ENCODE results near the gene MAN1B1. TPM values are rescaled to one million over a fixed set of nuclear protein-coding genes. Genes with fewer than 3 reads are reported as not detected.

The MAN1B1 gene
- total RNA-seq, 1 experiment from 2014 or later = 50.9 TPM

DNA sequence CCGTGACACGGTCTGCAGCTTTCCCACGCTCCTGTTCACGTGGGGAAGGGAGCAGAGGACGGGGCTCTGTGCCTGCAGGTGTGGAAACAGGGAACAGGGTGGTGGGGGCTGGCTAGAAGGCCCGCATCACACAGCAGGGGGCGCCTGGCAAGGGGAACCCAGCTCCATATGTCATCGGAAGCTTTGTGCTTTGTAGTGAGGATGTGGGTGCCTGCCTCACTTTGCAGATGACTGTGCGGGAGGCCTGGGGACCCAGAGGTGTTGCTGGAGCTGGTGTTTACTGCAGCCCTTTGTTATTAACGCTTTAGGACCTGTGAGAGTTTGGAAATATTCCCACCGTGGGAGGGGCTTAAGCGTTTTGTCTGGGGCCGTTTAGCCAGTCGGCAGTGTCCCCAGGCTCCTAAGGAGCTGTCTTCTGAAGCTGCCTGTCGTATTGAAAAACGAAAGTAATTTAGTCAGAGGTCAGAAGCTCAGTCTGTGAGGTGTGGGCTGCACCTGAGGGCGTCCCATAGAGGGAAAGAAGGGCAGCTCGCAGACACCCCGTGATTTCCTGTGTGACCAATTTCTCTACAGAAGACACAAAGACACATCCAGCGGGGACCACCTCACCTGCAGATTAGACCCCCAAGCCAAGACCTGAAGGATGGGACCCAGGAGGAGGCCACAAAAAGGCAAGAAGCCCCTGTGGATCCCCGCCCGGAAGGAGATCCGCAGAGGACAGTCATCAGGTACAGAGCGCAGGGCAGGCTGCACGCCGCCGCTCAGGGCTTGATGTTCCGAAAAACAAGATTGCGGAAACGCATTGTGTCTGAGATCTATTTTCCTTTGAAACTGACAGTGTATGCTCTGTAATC is 9.1 kb downstream of the MAN1B1 start:
- RAD21 ChIA-PET (ENCODE audit: low non-redundant PET in 1 of 2, low total read pairs in 2 of 2, uncharacterized antibody in 2 of 2, unreplicated experiment in 2 of 2) = no interaction called here
- Histone ChIP-seq H4K20me1 (ENCODE audit: insufficient read depth) (no peaks in the 10 kb centered on the region), H2AFZ (ENCODE audit: low read depth, low read length, poor library complexity, severe bottlenecking) (no peak overlapping the region), H3K27ac (ENCODE audit: low read depth, low read length) (no peak overlapping the region), H3K4me3 (replicated peaks in 1 of 2; ENCODE audit: low read depth in 1 of 2, low read length in 2 of 2) (no peak overlapping the region), H3K4me2 (ENCODE audit: low read length) (no peak overlapping the region), H3K4me1 (ENCODE audit: control insufficient read depth in 1 of 2, insufficient read depth in 2 of 2, low read length in 2 of 2) (no peaks in the 10 kb centered on the region), H3K27me3 (ENCODE audit: insufficient read depth, low read length) (no peaks in the 10 kb centered on the region), H3K9ac (ENCODE audit: low read length) (no peak overlapping the region), H3K9me2 (ENCODE audit: insufficient read depth) (no peaks in the 10 kb centered on the region), H3K9me3 (ENCODE audit: control insufficient read depth in 1 of 2, insufficient read depth in 1 of 2, low read depth in 1 of 2, low read length in 2 of 2) (no peaks in the 10 kb centered on the region), H3K36me3 (ENCODE audit: control insufficient read depth in 1 of 2, insufficient read depth in 2 of 2, low read length in 2 of 2) (peaks cover 7 to 23% of the 10 kb centered on the region in 2 experiments; a peak in 3 of 4 replicates), H3K79me2 (ENCODE audit: insufficient read depth, low read length) (0 out of 2 replicates have a peak, but pooled peaks cover 3% of the 10 kb centered on the region)
- POLR2A ChIA-PET = no interaction called here
- TF ChIP-seq, protein P1, sequence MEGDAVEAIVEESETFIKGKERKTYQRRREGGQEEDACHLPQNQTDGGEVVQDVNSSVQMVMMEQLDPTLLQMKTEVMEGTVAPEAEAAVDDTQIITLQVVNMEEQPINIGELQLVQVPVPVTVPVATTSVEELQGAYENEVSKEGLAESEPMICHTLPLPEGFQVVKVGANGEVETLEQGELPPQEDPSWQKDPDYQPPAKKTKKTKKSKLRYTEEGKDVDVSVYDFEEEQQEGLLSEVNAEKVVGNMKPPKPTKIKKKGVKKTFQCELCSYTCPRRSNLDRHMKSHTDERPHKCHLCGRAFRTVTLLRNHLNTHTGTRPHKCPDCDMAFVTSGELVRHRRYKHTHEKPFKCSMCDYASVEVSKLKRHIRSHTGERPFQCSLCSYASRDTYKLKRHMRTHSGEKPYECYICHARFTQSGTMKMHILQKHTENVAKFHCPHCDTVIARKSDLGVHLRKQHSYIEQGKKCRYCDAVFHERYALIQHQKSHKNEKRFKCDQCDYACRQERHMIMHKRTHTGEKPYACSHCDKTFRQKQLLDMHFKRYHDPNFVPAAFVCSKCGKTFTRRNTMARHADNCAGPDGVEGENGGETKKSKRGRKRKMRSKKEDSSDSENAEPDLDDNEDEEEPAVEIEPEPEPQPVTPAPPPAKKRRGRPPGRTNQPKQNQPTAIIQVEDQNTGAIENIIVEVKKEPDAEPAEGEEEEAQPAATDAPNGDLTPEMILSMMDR (IDR thresholded peaks at IDR 0.05 in 2 of 3, conservative IDR thresholded peaks at IDR 0.05 in 1 of 3; ENCODE audit: borderline replicate concordance in 1 of 3, insufficient read depth in 1 of 3, low read depth in 2 of 3, low read length in 2 of 3) = no peak
- TF ChIP-seq FOSL1 (IDR thresholded peaks at IDR 0.05; ENCODE audit: low read depth) (no peak), SP1 (IDR thresholded peaks at IDR 0.05; ENCODE audit: low read depth) (no peak), YY1 (IDR thresholded peaks at IDR 0.05; ENCODE audit: extremely low read depth, insufficient replicate concordance, low read depth, low read length) (no peak), ZFX (IDR thresholded peaks at IDR 0.05) (no peak), ZNF274 (IDR thresholded peaks at IDR 0.05; ENCODE audit: low read depth, low read length) (no peak), ELF1 (IDR thresholded peaks at IDR 0.05; ENCODE audit: borderline replicate concordance, low read depth) (no peak), CBX3 (IDR thresholded peaks at IDR 0.05; ENCODE audit: low read depth) (no peak), POLR2A (IDR thresholded peaks at IDR 0.05; ENCODE audit: borderline replicate concordance, extremely low read depth, insufficient read depth, insufficient read length) (no peak), SRF (IDR thresholded peaks at IDR 0.05; ENCODE audit: low read depth) (no peak)
- TF ChIP-seq, protein P2, sequence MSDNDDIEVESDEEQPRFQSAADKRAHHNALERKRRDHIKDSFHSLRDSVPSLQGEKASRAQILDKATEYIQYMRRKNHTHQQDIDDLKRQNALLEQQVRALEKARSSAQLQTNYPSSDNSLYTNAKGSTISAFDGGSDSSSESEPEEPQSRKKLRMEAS (IDR thresholded peaks at IDR 0.05) = no peak
- TF ChIP-seq, protein P3, sequence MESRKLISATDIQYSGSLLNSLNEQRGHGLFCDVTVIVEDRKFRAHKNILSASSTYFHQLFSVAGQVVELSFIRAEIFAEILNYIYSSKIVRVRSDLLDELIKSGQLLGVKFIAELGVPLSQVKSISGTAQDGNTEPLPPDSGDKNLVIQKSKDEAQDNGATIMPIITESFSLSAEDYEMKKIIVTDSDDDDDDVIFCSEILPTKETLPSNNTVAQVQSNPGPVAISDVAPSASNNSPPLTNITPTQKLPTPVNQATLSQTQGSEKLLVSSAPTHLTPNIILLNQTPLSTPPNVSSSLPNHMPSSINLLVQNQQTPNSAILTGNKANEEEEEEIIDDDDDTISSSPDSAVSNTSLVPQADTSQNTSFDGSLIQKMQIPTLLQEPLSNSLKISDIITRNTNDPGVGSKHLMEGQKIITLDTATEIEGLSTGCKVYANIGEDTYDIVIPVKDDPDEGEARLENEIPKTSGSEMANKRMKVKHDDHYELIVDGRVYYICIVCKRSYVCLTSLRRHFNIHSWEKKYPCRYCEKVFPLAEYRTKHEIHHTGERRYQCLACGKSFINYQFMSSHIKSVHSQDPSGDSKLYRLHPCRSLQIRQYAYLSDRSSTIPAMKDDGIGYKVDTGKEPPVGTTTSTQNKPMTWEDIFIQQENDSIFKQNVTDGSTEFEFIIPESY (IDR thresholded peaks at IDR 0.05; ENCODE audit: extremely low read depth, insufficient replicate concordance, low read length) = no peak
- TF ChIP-seq, protein P4, sequence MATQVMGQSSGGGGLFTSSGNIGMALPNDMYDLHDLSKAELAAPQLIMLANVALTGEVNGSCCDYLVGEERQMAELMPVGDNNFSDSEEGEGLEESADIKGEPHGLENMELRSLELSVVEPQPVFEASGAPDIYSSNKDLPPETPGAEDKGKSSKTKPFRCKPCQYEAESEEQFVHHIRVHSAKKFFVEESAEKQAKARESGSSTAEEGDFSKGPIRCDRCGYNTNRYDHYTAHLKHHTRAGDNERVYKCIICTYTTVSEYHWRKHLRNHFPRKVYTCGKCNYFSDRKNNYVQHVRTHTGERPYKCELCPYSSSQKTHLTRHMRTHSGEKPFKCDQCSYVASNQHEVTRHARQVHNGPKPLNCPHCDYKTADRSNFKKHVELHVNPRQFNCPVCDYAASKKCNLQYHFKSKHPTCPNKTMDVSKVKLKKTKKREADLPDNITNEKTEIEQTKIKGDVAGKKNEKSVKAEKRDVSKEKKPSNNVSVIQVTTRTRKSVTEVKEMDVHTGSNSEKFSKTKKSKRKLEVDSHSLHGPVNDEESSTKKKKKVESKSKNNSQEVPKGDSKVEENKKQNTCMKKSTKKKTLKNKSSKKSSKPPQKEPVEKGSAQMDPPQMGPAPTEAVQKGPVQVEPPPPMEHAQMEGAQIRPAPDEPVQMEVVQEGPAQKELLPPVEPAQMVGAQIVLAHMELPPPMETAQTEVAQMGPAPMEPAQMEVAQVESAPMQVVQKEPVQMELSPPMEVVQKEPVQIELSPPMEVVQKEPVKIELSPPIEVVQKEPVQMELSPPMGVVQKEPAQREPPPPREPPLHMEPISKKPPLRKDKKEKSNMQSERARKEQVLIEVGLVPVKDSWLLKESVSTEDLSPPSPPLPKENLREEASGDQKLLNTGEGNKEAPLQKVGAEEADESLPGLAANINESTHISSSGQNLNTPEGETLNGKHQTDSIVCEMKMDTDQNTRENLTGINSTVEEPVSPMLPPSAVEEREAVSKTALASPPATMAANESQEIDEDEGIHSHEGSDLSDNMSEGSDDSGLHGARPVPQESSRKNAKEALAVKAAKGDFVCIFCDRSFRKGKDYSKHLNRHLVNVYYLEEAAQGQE (IDR thresholded peaks at IDR 0.05; ENCODE audit: low read depth) = no peak
- TF ChIP-seq, protein P5, sequence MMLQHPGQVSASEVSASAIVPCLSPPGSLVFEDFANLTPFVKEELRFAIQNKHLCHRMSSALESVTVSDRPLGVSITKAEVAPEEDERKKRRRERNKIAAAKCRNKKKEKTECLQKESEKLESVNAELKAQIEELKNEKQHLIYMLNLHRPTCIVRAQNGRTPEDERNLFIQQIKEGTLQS (IDR thresholded peaks at IDR 0.05) = no peak
- CTCF ChIA-PET = no interaction called here
- intact Hi-C loops (cut with micrococcal nuclease) = no loop called here
- BruUV-seq (replicated peaks) = no TSS peak
- DNase-seq (ENCODE audit: low read depth, low spot score) = no peak
- ATAC-seq = peak; percentile 69

Measured in HCT116 (cell line).